PC-9 (cell line): ENCODE measurements around the gene HOXC6. TPM values are rescaled to one million over a fixed set of nuclear protein-coding genes. Genes with fewer than 3 reads are reported as not detected.

Experiments
- BruUV-seq: library from RNA; stranded (reverse); fragments of 400-500 nt; replicated peaks from 2 replicates; lab custom pipeline; 2021; lab: Mats Ljungman, UMichigan
- CTCF ChIA-PET: fragments of 300-600 bp; sonication (Branson Sonifier 250); formaldehyde crosslinking; loops from one replicate; lab custom pipeline; 2022; ENCODE audit warnings: antibody characterized with exemption; lab: Charles Lee
- POLR2A ChIA-PET: fragments of 300-600 bp; sonication (Branson Sonifier 250); formaldehyde crosslinking; loops from one replicate; lab custom pipeline; 2022; ENCODE audit warnings: antibody characterized with exemption; ENCODE audit not compliant: unreplicated experiment; lab: Charles Lee
- DNase-seq, 2 experiments: peaks; one replicate each; pipeline versions ENCODE4 v3.0.0 to v3.0.0-alpha.2; 2015 to 2022; ENCODE audit warnings: mixed read lengths in 1 of 2
- H2AFZ ChIP-seq: fragments of 200-600 bp; sonication (generic); 2 replicates; pipeline ENCODE4 v1.8.1; 2017; ENCODE audit warnings: antibody characterized with exemption
- H3F3A ChIP-seq: fragments of 200-600 bp; sonication (generic); 2 replicates; pipeline ENCODE4 v1.8.1; 2017; ENCODE audit warnings: antibody characterized with exemption, mild to moderate bottlenecking, low read depth; ENCODE audit not compliant: insufficient read depth
- H3K27ac ChIP-seq: fragments of 200-600 bp; sonication (generic); 2 replicates; pipeline ENCODE4 v1.6.1; 2016; ENCODE audit warnings: mixed run types
- H3K27me3 ChIP-seq: fragments of 200-600 bp; sonication (generic); 2 replicates; pipeline ENCODE4 v1.6.1; 2016; ENCODE audit warnings: low read depth, mixed run types; ENCODE audit not compliant: insufficient read depth
- H3K36me3 ChIP-seq: fragments of 200-600 bp; sonication (generic); 2 replicates; pipeline ENCODE4 v1.6.1; 2016; ENCODE audit warnings: low read depth, mixed run types
- H3K4me1 ChIP-seq: fragments of 200-600 bp; sonication (generic); replicated peaks from 2 replicates; pipeline ENCODE4 v1.6.1; 2016; ENCODE audit warnings: mixed run types; ENCODE audit not compliant: insufficient read depth
- H3K4me2 ChIP-seq: fragments of 200-600 bp; sonication (generic); 2 replicates; pipeline ENCODE4 v1.6.1; 2017; ENCODE audit warnings: mixed run types
- H3K4me3 ChIP-seq: fragments of 200-600 bp; sonication (generic); 2 replicates; pipeline ENCODE4 v1.6.1; 2016; ENCODE audit warnings: mixed run types
- H3K79me2 ChIP-seq: fragments of 200-600 bp; sonication (generic); 2 replicates; pipeline ENCODE4 v1.6.1; 2017; ENCODE audit warnings: low read depth, mixed run types
- H3K9me2 ChIP-seq: fragments of 200-600 bp; sonication (generic); 2 replicates; pipeline ENCODE4 v1.8.1; 2017; ENCODE audit warnings: mild to moderate bottlenecking; ENCODE audit not compliant: insufficient read depth
- H3K9me3 ChIP-seq: fragments of 200-600 bp; sonication (generic); 2 replicates; pipeline ENCODE4 v1.8.1; 2016; ENCODE audit warnings: low read depth; ENCODE audit not compliant: insufficient read depth
- H4K20me1 ChIP-seq: fragments of 200-600 bp; sonication (generic); 2 replicates; pipeline ENCODE4 v1.8.1; 2017; ENCODE audit not compliant: insufficient read depth
- EZH2 ChIP-seq: fragments of 200-600 bp; sonication (generic); IDR thresholded peaks from 2 replicates; pipeline ENCODE4 v1.8.0; 2017; ENCODE audit warnings: antibody characterized with exemption, low read depth
- intact Hi-C: fragments of 100-400 bp; cut with micrococcal nuclease; formaldehyde crosslinking; loops from one replicate; pipeline ENCODE4 v1.10.0; 2022; ENCODE audit not compliant: unreplicated experiment
- total RNA-seq: library from RNA; stranded (reverse); gene quantifications from 2 replicates; pipeline ENCODE4 v1.2.3, GENCODE V29; 2021
- TF ChIP-seq, protein P1 (sequence below): fragments of 200-600 bp; sonication (generic); conservative IDR thresholded peaks from 2 replicates; pipeline ENCODE4 v1.6.1; 2017; ENCODE audit warnings: mixed run types, antibody characterized with exemption, mild to moderate bottlenecking, moderate library complexity

Gene HOXC6
- total RNA-seq, 1 experiment from 2014 or later: 4.1 TPM

DNA sequence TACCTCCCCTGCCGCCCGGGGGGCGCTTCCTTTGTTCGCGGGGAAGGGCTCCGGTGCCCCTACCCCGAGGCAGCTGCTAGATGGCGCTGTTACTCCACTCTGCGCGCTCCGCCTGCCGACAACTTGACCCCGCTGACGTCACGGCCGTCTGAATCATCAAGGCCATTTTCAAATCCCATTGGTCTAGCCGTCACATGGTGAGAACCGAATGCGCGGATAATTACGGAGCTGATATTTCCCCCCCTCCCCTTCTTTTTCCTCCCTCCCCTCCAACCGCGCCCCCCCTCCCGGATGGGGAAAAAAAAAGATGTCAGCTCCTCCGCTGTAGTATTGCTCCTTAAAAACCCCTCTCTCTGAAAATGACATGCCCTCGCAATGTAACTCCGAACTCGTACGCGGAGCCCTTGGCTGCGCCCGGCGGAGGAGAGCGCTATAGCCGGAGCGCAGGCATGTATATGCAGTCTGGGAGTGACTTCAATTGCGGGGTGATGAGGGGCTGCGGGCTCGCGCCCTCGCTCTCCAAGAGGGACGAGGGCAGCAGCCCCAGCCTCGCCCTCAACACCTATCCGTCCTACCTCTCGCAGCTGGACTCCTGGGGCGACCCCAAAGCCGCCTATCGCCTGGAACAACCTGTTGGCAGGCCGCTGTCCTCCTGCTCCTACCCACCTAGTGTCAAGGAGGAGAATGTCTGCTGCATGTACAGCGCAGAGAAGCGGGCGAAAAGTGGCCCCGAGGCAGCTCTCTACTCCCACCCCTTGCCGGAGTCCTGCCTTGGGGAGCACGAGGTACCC lies 43.1 kb upstream of the HOXC6 start, which contains the start of gene HOXC10:
TSS of gene HOXC10 (plus strand) at position 246 of the 791 bp plus-strand sequence. CDS start at position 360, 114 bp downstream.
- ChIA-PET POLR2A (interaction anchor here (0.6 kb wide), 1 partner anchor 152 kb away, joined by 4 read pairs; no protein-coding TSS in a partner anchor), CTCF (interaction anchor here (0.6 to 1.2 kb wide), 9 partner anchors 13 to 486 kb away, joined by 3 to 13 read pairs (median 6); partner anchors contain the start of gene MAP3K12)
- Histone ChIP-seq H3K9me3 (no peaks in the 10 kb centered on the region), H3K4me1 (peaks cover 22% of the 10 kb centered on the region), H3K79me2 (no peaks in the 10 kb centered on the region), H3K4me3 (peak within 1 kb of the TSS; percentile 8; the same call in 1 of the 2 replicates), H3K27ac (no peak within 1 kb of the TSS), H3K9me2 (no peaks in the 10 kb centered on the region), H3K36me3 (no peaks in the 10 kb centered on the region), H3K27me3 (no peaks in the 10 kb centered on the region), H3F3A (peaks cover 9% of the 10 kb centered on the region; the same call in 1 of the 2 replicates), H4K20me1 (no peaks in the 10 kb centered on the region), H2AFZ (no peak within 1 kb of the TSS), H3K4me2 (peak within 1 kb of the TSS; percentile 65)
- TF ChIP-seq, protein P1, sequence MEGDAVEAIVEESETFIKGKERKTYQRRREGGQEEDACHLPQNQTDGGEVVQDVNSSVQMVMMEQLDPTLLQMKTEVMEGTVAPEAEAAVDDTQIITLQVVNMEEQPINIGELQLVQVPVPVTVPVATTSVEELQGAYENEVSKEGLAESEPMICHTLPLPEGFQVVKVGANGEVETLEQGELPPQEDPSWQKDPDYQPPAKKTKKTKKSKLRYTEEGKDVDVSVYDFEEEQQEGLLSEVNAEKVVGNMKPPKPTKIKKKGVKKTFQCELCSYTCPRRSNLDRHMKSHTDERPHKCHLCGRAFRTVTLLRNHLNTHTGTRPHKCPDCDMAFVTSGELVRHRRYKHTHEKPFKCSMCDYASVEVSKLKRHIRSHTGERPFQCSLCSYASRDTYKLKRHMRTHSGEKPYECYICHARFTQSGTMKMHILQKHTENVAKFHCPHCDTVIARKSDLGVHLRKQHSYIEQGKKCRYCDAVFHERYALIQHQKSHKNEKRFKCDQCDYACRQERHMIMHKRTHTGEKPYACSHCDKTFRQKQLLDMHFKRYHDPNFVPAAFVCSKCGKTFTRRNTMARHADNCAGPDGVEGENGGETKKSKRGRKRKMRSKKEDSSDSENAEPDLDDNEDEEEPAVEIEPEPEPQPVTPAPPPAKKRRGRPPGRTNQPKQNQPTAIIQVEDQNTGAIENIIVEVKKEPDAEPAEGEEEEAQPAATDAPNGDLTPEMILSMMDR: peak; percentile 68
- no peak for TF ChIP-seq EZH2
- intact Hi-C loops: loop anchor here (1.0 to 5.0 kb wide), 3 partner anchors 118 to 283 kb away; no protein-coding TSS in a partner anchor
- no TSS peak for BruUV-seq
- peak; percentile 58 to 77 for DNase-seq

DNA sequence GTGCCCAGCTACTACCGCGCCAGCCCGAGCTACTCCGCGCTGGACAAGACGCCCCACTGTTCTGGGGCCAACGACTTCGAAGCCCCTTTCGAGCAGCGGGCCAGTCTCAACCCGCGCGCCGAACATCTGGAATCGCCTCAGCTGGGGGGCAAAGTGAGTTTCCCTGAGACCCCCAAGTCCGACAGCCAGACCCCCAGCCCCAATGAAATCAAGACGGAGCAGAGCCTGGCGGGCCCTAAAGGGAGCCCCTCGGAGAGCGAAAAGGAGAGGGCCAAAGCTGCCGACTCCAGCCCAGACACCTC lies 42.6 kb upstream of the HOXC6 start:
- no peak for DNase-seq
- H3K36me3 ChIP-seq: no peaks in the 10 kb centered on the region
- intact Hi-C loops: loop anchor here (1.0 to 5.0 kb wide), 3 partner anchors 118 to 283 kb away; no protein-coding TSS in a partner anchor
- no TSS peak for BruUV-seq
- CTCF ChIA-PET: interaction anchor here (1.2 kb wide), 1 partner anchor 222 kb away, joined by 3 read pairs; no protein-coding TSS in a partner anchor
- POLR2A ChIA-PET: no interaction called here
- no peaks in the 10 kb centered on the region for H3K9me2 ChIP-seq
- H3K27ac ChIP-seq: no peak overlapping the region
- peaks cover 22% of the 10 kb centered on the region for H3K4me1 ChIP-seq
- peaks cover 9% of the 10 kb centered on the region; the same call in 1 of the 2 replicates for H3F3A ChIP-seq
- no peak for TF ChIP-seq EZH2
- TF ChIP-seq, protein P1: no peak
- no peak overlapping the region for H3K4me3 ChIP-seq
- H2AFZ ChIP-seq: no peak overlapping the region
- H3K79me2 ChIP-seq: no peaks in the 10 kb centered on the region
- H4K20me1 ChIP-seq: no peaks in the 10 kb centered on the region
- no peak overlapping the region for H3K4me2 ChIP-seq
- no peaks in the 10 kb centered on the region for H3K9me3 ChIP-seq
- no peaks in the 10 kb centered on the region for H3K27me3 ChIP-seq

DNA sequence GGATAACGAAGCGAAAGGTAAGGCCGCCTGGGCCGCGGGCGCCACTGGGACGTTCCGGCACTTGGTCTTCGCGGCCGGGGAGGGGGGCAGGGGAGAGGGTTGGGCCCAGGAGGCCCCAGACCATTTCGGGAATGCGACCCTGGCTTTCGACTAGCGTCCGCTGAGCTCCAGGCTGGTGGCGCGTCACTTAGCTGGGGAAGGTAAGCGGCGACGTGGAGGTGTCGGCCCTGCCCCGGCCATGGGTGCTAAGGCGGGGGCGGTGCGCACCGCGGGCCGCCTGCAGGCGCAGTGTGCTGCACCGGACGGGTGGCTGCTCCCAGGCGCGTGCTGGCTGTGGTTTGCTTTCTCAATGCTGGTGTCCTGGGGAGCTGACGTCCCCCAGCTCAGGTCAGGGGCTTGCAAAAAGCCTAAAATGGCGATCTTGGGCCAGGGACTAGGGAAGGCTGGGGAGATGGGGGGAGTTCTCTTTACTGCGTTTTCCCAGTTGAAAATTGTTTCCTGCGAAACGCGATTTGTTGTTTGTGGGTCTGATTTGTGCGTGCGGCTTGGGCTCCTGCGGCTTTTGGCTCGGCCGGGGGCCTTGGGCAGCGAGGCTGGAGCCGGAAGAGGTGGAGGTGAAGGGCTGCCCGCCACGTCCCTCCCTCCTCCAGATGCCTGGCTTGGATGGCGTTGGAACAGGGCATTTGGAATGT lies 42.1 kb upstream of the HOXC6 start:
- Histone ChIP-seq H3K27me3 (no peaks in the 10 kb centered on the region), H3F3A (peaks cover 8% of the 10 kb centered on the region; the same call in 1 of the 2 replicates), H2AFZ (no peak overlapping the region), H3K4me2 (no peak overlapping the region), H3K9me2 (no peaks in the 10 kb centered on the region), H3K36me3 (no peaks in the 10 kb centered on the region), H3K9me3 (no peaks in the 10 kb centered on the region), H3K79me2 (no peaks in the 10 kb centered on the region), H3K27ac (no peak overlapping the region), H4K20me1 (no peaks in the 10 kb centered on the region), H3K4me3 (no peak overlapping the region), H3K4me1 (peaks cover 22% of the 10 kb centered on the region)
- ChIA-PET CTCF (interaction anchor here (1.1 kb wide), 1 partner anchor 215 kb away, joined by 3 read pairs; no protein-coding TSS in a partner anchor), POLR2A (no interaction called here)
- BruUV-seq: no TSS peak
- TF ChIP-seq, protein P1: no peak
- no peak for TF ChIP-seq EZH2
- no peak for DNase-seq
- intact Hi-C loops: loop anchor here (1.0 to 5.0 kb wide), 3 partner anchors 119 to 284 kb away; no protein-coding TSS in a partner anchor
